ENCODE measurements around the gene SNRPE. TPM values are rescaled to one million over a fixed set of nuclear protein-coding genes. Genes with fewer than 3 reads are reported as not detected.

SNRPE gene
- total and polyA plus RNA-seq, 2 donors (not counting 3 experiments of a cell fraction or from before 2014, with no cell fraction given), result 196 to 219 TPM

- Histone ChIP-seq H3K79me2 (ENCODE audit: control insufficient read depth, insufficient read depth, low read length) (no peaks in the 10 kb centered on the region), H3K27ac (ENCODE audit: insufficient read depth, low read depth, low read length) (no peak overlapping the region), H3K27me3 (ENCODE audit: control insufficient read depth in 2 of 2, insufficient read depth in 2 of 2, low read length in 2 of 2) (no peaks in the 10 kb centered on the region), H3K9me3 (replicated peaks; ENCODE audit: control insufficient read depth, insufficient read depth, low read length) (no peaks in the 10 kb centered on the region), H3K4me1 (ENCODE audit: control insufficient read depth, extremely low read depth, insufficient read depth, low read length) (peaks cover 2% of the 10 kb centered on the region), H2AFZ (ENCODE audit: low read depth, low read length) (peak overlapping the region; percentile 83), H3K4me2 (ENCODE audit: insufficient read depth, low read length) (no peak overlapping the region), H3K9me1 (replicated peaks; ENCODE audit: control insufficient read depth, extremely low read depth, insufficient read depth, low read length) (no peaks in the 10 kb centered on the region), H4K20me1 (replicated peaks; ENCODE audit: control insufficient read depth, extremely low read depth, insufficient read depth, low read length) (no peaks in the 10 kb centered on the region), H3K36me3 (ENCODE audit: control insufficient read depth in 2 of 2, extremely low read depth in 1 of 2, insufficient read depth in 2 of 2, low read length in 2 of 2) (no peaks in the 10 kb centered on the region), H3K4me3 (replicated peaks in 1 of 3; ENCODE audit: insufficient read depth in 1 of 3, low read depth in 1 of 3, low read length in 3 of 3) (no peak overlapping the region), H3K9ac (replicated peaks; ENCODE audit: extremely low read depth, insufficient read depth, low read length) (no peak overlapping the region)
- POLR2A ChIA-PET, result interaction anchor here (0.7 kb wide), 1 partner anchor 51 kb away, joined by 4 read pairs; no protein-coding TSS in a partner anchor
- CTCF ChIA-PET, result no interaction called here
- no peak for FAIRE-seq
- dilution Hi-C loops (cut with MboI; ENCODE audit: extremely low pct_ligation_motif_present, low sequenced_read_pairs) (no loop called here), intact Hi-C loops (cut with micrococcal nuclease) (no loop called here)
- DNase-seq (ENCODE audit: low read depth, low spot score), result no peak
- no TSS peak for BruUV-seq (replicated peaks)
- TF ChIP-seq FOS (IDR thresholded peaks at IDR 0.05; ENCODE audit: borderline replicate concordance, insufficient read depth, low read length) (no peak), POLR2A (IDR thresholded peaks at IDR 0.05; ENCODE audit: low read depth, low read length) (no peak), JUN (IDR thresholded peaks at IDR 0.05; ENCODE audit: borderline replicate concordance, insufficient read depth, insufficient read length, low read depth) (no peak)
Observed at GRCh38 chr1:203911806-203912205, 50.4 kb downstream of the SNRPE start.

GRCh38 chr1:203913073-203913521 is 51.7 kb downstream of the SNRPE start:
- POLR2A ChIA-PET, result no interaction called here

More at GRCh38 chr1:203913073-203913521, 51.7 kb downstream of the SNRPE start:
- Histone ChIP-seq H3K4me1 (ENCODE audit: control insufficient read depth, extremely low read depth, insufficient read depth, low read length) (no peaks in the 10 kb centered on the region), H3K27me3 (ENCODE audit: control insufficient read depth in 2 of 2, insufficient read depth in 2 of 2, low read length in 2 of 2) (no peaks in the 10 kb centered on the region), H2AFZ (ENCODE audit: low read depth, low read length) (no peak overlapping the region), H3K27ac (ENCODE audit: insufficient read depth, low read depth, low read length) (no peak overlapping the region), H4K20me1 (replicated peaks; ENCODE audit: control insufficient read depth, extremely low read depth, insufficient read depth, low read length) (no peaks in the 10 kb centered on the region), H3K9me3 (replicated peaks; ENCODE audit: control insufficient read depth, insufficient read depth, low read length) (no peaks in the 10 kb centered on the region), H3K9ac (replicated peaks; ENCODE audit: extremely low read depth, insufficient read depth, low read length) (no peak overlapping the region), H3K4me3 (replicated peaks in 1 of 3; ENCODE audit: insufficient read depth in 1 of 3, low read depth in 1 of 3, low read length in 3 of 3) (no peak overlapping the region), H3K4me2 (ENCODE audit: insufficient read depth, low read length) (no peak overlapping the region), H3K79me2 (ENCODE audit: control insufficient read depth, insufficient read depth, low read length) (no peaks in the 10 kb centered on the region), H3K9me1 (replicated peaks; ENCODE audit: control insufficient read depth, extremely low read depth, insufficient read depth, low read length) (no peaks in the 10 kb centered on the region), H3K36me3 (ENCODE audit: control insufficient read depth in 2 of 2, extremely low read depth in 1 of 2, insufficient read depth in 2 of 2, low read length in 2 of 2) (no peaks in the 10 kb centered on the region)
- TF ChIP-seq EZH2 (IDR thresholded peaks at IDR 0.05; ENCODE audit: borderline replicate concordance, low read depth, low read length, severe bottlenecking) (no peak), CTCF (IDR thresholded peaks at IDR 0.05; ENCODE audit: extremely low read depth in 1 of 2, insufficient read depth in 1 of 2, low read depth in 1 of 2, low read length in 2 of 2) (no peak)
- BruUV-seq (replicated peaks), result no TSS peak
- no peak for FAIRE-seq
- dilution Hi-C loops (cut with MboI; ENCODE audit: extremely low pct_ligation_motif_present, low sequenced_read_pairs) (no loop called here), intact Hi-C loops (cut with micrococcal nuclease) (no loop called here)
- no peak for DNase-seq (ENCODE audit: low read depth, low spot score)
- CTCF ChIA-PET, result interaction anchor here (0.7 to 2.0 kb wide), 3 partner anchors 17 to 155 kb away, joined by 3 to 7 read pairs (median 3); no protein-coding TSS in a partner anchor
